A673 (cell line): ENCODE results near the gene DHRS11. TPM values are rescaled to one million over a fixed set of nuclear protein-coding genes. Genes with fewer than 3 reads are reported as not detected.

ENCODE experiments used
- BruUV-seq: library from RNA; stranded (reverse); fragments of 400-500 nt; replicated peaks from 2 replicates; lab custom pipeline; 2021; lab: Mats Ljungman, UMichigan
- CTCF ChIA-PET: fragments of 300-600 bp; sonication (Branson Sonifier 250); formaldehyde crosslinking; loops from one replicate; lab custom pipeline; 2022; ENCODE audit warnings: antibody characterized with exemption; lab: Charles Lee
- POLR2A ChIA-PET: fragments of 300-600 bp; sonication (Branson Sonifier 250); formaldehyde crosslinking; loops from one replicate; lab custom pipeline; 2022; ENCODE audit warnings: antibody characterized with exemption; ENCODE audit not compliant: low non-redundant PET; lab: Charles Lee
- DNase-seq: peaks from one replicate; pipeline ENCODE4 v3.0.0-alpha.2; 2015; ENCODE audit warnings: low spot score
- H3K27ac ChIP-seq: fragments of 200-600 bp; sonication (generic); 2 replicates; pipeline ENCODE4 v1.5.1; 2016; ENCODE audit warnings: mixed run types, low read depth, mild to moderate bottlenecking, mixed read lengths, antibody characterized with exemption, low read length; ENCODE audit not compliant: poor library complexity, severe bottlenecking
- H3K27me3 ChIP-seq: fragments of 200-600 bp; sonication (generic); replicated peaks from 2 replicates; pipeline ENCODE4 v1.6.1; 2017; ENCODE audit warnings: mixed run types, low read depth, mild to moderate bottlenecking, mixed read lengths, antibody characterized with exemption, low read length; ENCODE audit not compliant: insufficient read depth, poor library complexity
- H3K36me3 ChIP-seq: fragments of 200-600 bp; sonication (generic); 2 replicates; pipeline ENCODE4 v1.6.1; 2016; ENCODE audit warnings: mixed run types, mild to moderate bottlenecking, mixed read lengths, antibody characterized with exemption, low read length; ENCODE audit not compliant: insufficient read depth, poor library complexity, severe bottlenecking
- H3K4me1 ChIP-seq: fragments of 200-600 bp; sonication (generic); 2 replicates; pipeline ENCODE4 v1.6.1; 2017; ENCODE audit warnings: mixed run types, mild to moderate bottlenecking, mixed read lengths, antibody characterized with exemption, low read length; ENCODE audit not compliant: insufficient read depth, poor library complexity, severe bottlenecking
- H3K4me3 ChIP-seq: fragments of 200-600 bp; sonication (generic); 2 replicates; pipeline ENCODE4 v1.5.1; 2016; ENCODE audit warnings: low read depth, mixed run types, mild to moderate bottlenecking, mixed read lengths, low read length; ENCODE audit not compliant: poor library complexity, severe bottlenecking
- H3K9me3 ChIP-seq: fragments of 200-600 bp; sonication (generic); 2 replicates; pipeline ENCODE4 v1.6.1; 2016; ENCODE audit warnings: mixed run types, low read depth, mild to moderate bottlenecking, mixed read lengths, antibody characterized with exemption, low read length; ENCODE audit not compliant: poor library complexity, severe bottlenecking
- CTCF ChIP-seq: fragments of 300-800, 200-600 bp; sonication (generic); conservative IDR thresholded peaks from 2 replicates; pipeline ENCODE4 v1.5.1; 2017; ENCODE audit warnings: low read depth, mild to moderate bottlenecking, antibody characterized with exemption, low read length, moderate library complexity, mixed read lengths
- EZH2 ChIP-seq: fragments of 200-600 bp; sonication (generic); IDR thresholded peaks from 2 replicates; pipeline ENCODE4 v1.6.1; 2017; ENCODE audit warnings: borderline replicate concordance, low read depth, mild to moderate bottlenecking, mixed read lengths, antibody characterized with exemption, low read length; ENCODE audit not compliant: poor library complexity, severe bottlenecking
- intact Hi-C: fragments of 100-400 bp; cut with micrococcal nuclease; formaldehyde crosslinking; loops from one replicate; pipeline ENCODE4 v1.10.0; 2022; ENCODE audit not compliant: unreplicated experiment
- total RNA-seq: library from RNA; stranded (reverse); gene quantifications from 2 replicates; pipeline ENCODE4 v1.2.3, GENCODE V29; 2021

The DHRS11 gene
- total RNA-seq, 1 experiment from 2014 or later: 5.3 TPM

- H3K27ac ChIP-seq: peak overlapping the region; percentile 98
- no TSS peak for BruUV-seq
- no peak for TF ChIP-seq CTCF
- no peak for TF ChIP-seq EZH2
- CTCF ChIA-PET: interaction anchor here (0.6 kb wide), 1 partner anchor 59 kb away, joined by 8 read pairs; no protein-coding TSS in a partner anchor
- H3K4me1 ChIP-seq: peaks cover 6% of the 10 kb centered on the region
- POLR2A ChIA-PET: no interaction called here
- H3K27me3 ChIP-seq: no peaks in the 10 kb centered on the region
- peak; percentile 1 for DNase-seq
- H3K4me3 ChIP-seq: peak overlapping the region; percentile 79
- no peaks in the 10 kb centered on the region for H3K9me3 ChIP-seq
- no peaks in the 10 kb centered on the region for H3K36me3 ChIP-seq
- intact Hi-C loops: no loop called here
Measured at GRCh38 chr17:36544044-36544306, 47.7 kb upstream of the DHRS11 start.

- peak within 1 kb of the TSS; percentile 98 for H3K27ac ChIP-seq
- H3K36me3 ChIP-seq: no peaks in the 10 kb centered on the region
- H3K4me3 ChIP-seq: peak within 1 kb of the TSS; percentile 79
- ChIA-PET CTCF (interaction anchor here (0.6 kb wide), 1 partner anchor 59 kb away, joined by 8 read pairs; no protein-coding TSS in a partner anchor), POLR2A (no interaction called here)
- H3K9me3 ChIP-seq: no peaks in the 10 kb centered on the region
- peak; percentile 92 for DNase-seq
- H3K27me3 ChIP-seq: no peaks in the 10 kb centered on the region
- TF ChIP-seq EZH2: no peak
- no peak for TF ChIP-seq CTCF
- intact Hi-C loops: no loop called here
- H3K4me1 ChIP-seq: peaks cover 6% of the 10 kb centered on the region
- no TSS peak for BruUV-seq
Measured at GRCh38 chr17:36544307-36545076, 47.2 kb upstream of the DHRS11 start, which contains the start of gene GGNBP2. TSS of gene GGNBP2 (plus strand) at chr17:36544919. CDS start at chr17:36545725, 806 bp downstream.

- Histone ChIP-seq H3K9me3 (no peaks in the 10 kb centered on the region), H3K27me3 (no peaks in the 10 kb centered on the region), H3K27ac (peak overlapping the region; percentile 98), H3K36me3 (no peaks in the 10 kb centered on the region), H3K4me3 (peak overlapping the region; percentile 79), H3K4me1 (peaks cover 6% of the 10 kb centered on the region)
- DNase-seq: no peak
- ChIA-PET CTCF (no interaction called here), POLR2A (no interaction called here)
- intact Hi-C loops: no loop called here
- BruUV-seq: no TSS peak
- TF ChIP-seq CTCF (no peak), EZH2 (no peak)
Measured at GRCh38 chr17:36545077-36545464, 46.6 kb upstream of the DHRS11 start.
